ENCODE measurements around the gene ADAMTS3.

DNA sequence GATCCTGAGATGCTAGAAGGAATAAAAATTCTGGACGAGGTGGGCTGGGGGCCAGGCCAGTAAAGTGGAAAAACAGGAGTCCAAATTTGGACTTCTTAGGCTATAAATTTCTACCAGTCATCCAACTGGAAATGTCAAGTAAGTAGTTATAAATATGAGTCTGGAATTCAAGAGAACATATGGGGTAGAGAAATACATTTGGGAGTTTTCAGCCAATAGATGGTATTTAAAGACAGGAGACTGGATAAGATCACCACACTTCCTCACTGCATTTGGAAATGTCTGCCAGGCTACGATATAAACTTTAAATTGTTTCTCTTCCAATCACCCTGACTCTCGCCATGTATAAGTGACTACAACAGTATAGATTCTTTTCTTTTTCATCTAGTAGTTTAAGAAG lies 294.8 kb downstream of the ADAMTS3 start:
- no peak for TF ChIP-seq POLR2AphosphoS5 (IDR thresholded peaks at IDR 0.05; ENCODE audit: low read depth, low read length)
- TF ChIP-seq, protein P1, sequence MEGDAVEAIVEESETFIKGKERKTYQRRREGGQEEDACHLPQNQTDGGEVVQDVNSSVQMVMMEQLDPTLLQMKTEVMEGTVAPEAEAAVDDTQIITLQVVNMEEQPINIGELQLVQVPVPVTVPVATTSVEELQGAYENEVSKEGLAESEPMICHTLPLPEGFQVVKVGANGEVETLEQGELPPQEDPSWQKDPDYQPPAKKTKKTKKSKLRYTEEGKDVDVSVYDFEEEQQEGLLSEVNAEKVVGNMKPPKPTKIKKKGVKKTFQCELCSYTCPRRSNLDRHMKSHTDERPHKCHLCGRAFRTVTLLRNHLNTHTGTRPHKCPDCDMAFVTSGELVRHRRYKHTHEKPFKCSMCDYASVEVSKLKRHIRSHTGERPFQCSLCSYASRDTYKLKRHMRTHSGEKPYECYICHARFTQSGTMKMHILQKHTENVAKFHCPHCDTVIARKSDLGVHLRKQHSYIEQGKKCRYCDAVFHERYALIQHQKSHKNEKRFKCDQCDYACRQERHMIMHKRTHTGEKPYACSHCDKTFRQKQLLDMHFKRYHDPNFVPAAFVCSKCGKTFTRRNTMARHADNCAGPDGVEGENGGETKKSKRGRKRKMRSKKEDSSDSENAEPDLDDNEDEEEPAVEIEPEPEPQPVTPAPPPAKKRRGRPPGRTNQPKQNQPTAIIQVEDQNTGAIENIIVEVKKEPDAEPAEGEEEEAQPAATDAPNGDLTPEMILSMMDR (IDR thresholded peaks at IDR 0.05): no peak
- no peak for TF ChIP-seq SIN3A (IDR thresholded peaks at IDR 0.05; ENCODE audit: borderline replicate concordance, insufficient read depth, low read depth, low read length)

All from Panc1 (cell line).